Vagina (tissue), 2 donors: ENCODE measurements around the gene UCN.

Experiments used
- CTCF ChIP-seq, 3 experiments: fragments of 450-650 bp in 2 of 3; fragments of 200-600 bp in 1 of 3; sonication (generic) in 1 of 3; IDR thresholded peaks; one replicate each; pipeline ENCODE4 v1.5.1; 2017 to 2019; ENCODE audit warnings: antibody characterized with exemption in 3 of 3, mild to moderate bottlenecking in 2 of 3, moderate library complexity in 2 of 3
- POLR2A ChIP-seq, 2 donors: fragments of 450-650 bp; IDR thresholded peaks; one replicate each; pipeline ENCODE4 v1.6.1; 2017; ENCODE audit warnings: antibody characterized with exemption in 2 of 2, mild to moderate bottlenecking in 2 of 2, moderate library complexity in 2 of 2
- POLR2AphosphoS5 ChIP-seq, 2 donors: sonication (generic); formaldehyde crosslinking; IDR thresholded peaks; one replicate each; pipeline ENCODE4 v1.9.0; 2017; ENCODE audit warnings: antibody characterized with exemption in 2 of 2, mild to moderate bottlenecking in 2 of 2, low read depth in 1 of 2; ENCODE audit not compliant: insufficient read depth in 1 of 2

GRCh38 chr2:27312152-27312551 lies 3.9 kb upstream of the UCN start:
- TF ChIP-seq POLR2A (IDR thresholded peaks at IDR 0.05), result no peak
- TF ChIP-seq CTCF (IDR thresholded peaks at IDR 0.05), result no peak
- TF ChIP-seq POLR2AphosphoS5 (IDR thresholded peaks at IDR 0.05; ENCODE audit: insufficient read depth in 1 of 2, low read depth in 1 of 2), result no peak
